WTC11 (cell line): ENCODE results near the gene BRD4. TPM values are rescaled to one million over a fixed set of nuclear protein-coding genes. Genes with fewer than 3 reads are reported as not detected.

ENCODE experiments used
- ATAC-seq: fragments of 200-7000 bp; cut with Tn5 transposase; 2 replicates; pipeline ENCODE4 v1.10.0; 2021; ENCODE audit warnings: mild to moderate bottlenecking, moderate library complexity
- CTCF ChIA-PET: fragments of 300-600 bp; sonication (Branson Sonifier 250); formaldehyde crosslinking; loops from one replicate; lab custom pipeline; 2021; ENCODE audit warnings: antibody characterized with exemption; lab: Charles Lee
- POLR2A ChIA-PET: fragments of 350-600 bp; sonication (Branson Sonifier 250); formaldehyde crosslinking; loops from one replicate; lab custom pipeline; 2021; ENCODE audit warnings: antibody characterized with exemption; lab: Charles Lee
- DNase-seq: peaks from one replicate; pipeline ENCODE4 v3.0.0; 2021; ENCODE audit warnings: low spot score
- H3K27ac Mint-ChIP-seq: 2 replicates; pipeline ENCODE4 v1.8.0; 2021; ENCODE audit warnings: mixed read lengths
- H3K27me3 Mint-ChIP-seq: 2 replicates; pipeline ENCODE4 v1.8.0; 2021; ENCODE audit warnings: low read depth, mild to moderate bottlenecking, moderate library complexity, mixed read lengths
- H3K36me3 Mint-ChIP-seq: 2 replicates; pipeline ENCODE4 v1.8.0; 2021; ENCODE audit warnings: mixed read lengths
- H3K4me1 Mint-ChIP-seq: 2 replicates; pipeline ENCODE4 v1.8.0; 2022; ENCODE audit warnings: mixed read lengths
- H3K4me3 Mint-ChIP-seq: 2 replicates; pipeline ENCODE4 v1.8.0; 2021; ENCODE audit warnings: mild to moderate bottlenecking, moderate library complexity, mixed read lengths
- H3K9me3 Mint-ChIP-seq: 2 replicates; pipeline ENCODE4 v1.8.0; 2021; ENCODE audit warnings: mixed read lengths
- CBFB ChIP-seq: sonication (generic); formaldehyde crosslinking; IDR thresholded peaks from 2 replicates; pipeline ENCODE4 v1.8.1; 2022; ENCODE audit warnings: mild to moderate bottlenecking, low read depth, missing genetic modification reagents
- ELF4 ChIP-seq: sonication (generic); formaldehyde crosslinking; IDR thresholded peaks from 2 replicates; pipeline ENCODE4 v1.8.1; 2022; ENCODE audit warnings: low read depth, mild to moderate bottlenecking, moderate library complexity, missing genetic modification reagents
- EMX1 ChIP-seq: fragments of 250-450 bp; sonication (Bioruptor Pico); IDR thresholded peaks from 2 replicates; pipeline ENCODE4 v1.8.0; 2021; ENCODE audit warnings: mild to moderate bottlenecking
- GRHL2 ChIP-seq: fragments of 250-450 bp; sonication (Bioruptor Pico); IDR thresholded peaks from 2 replicates; pipeline ENCODE4 v1.8.0; 2022; ENCODE audit warnings: mild to moderate bottlenecking, moderate library complexity; ENCODE audit not compliant: insufficient replicate concordance, severe bottlenecking
- GTF2I ChIP-seq: fragments of 250-450 bp; sonication (Bioruptor Pico); conservative IDR thresholded peaks from 2 replicates; pipeline ENCODE4 v1.4.0; 2021; ENCODE audit warnings: mild to moderate bottlenecking
- HMGA2 ChIP-seq: fragments of 250-450 bp; sonication (Bioruptor Pico); IDR thresholded peaks from 2 replicates; pipeline ENCODE4 v1.4.0; 2021; ENCODE audit warnings: mild to moderate bottlenecking, moderate library complexity
- JAZF1 ChIP-seq: fragments of 250-450 bp; sonication (Bioruptor Pico); IDR thresholded peaks from 2 replicates; pipeline ENCODE4 v1.9.0; 2021; ENCODE audit warnings: moderate library complexity, mild to moderate bottlenecking, inconsistent platforms
- JUN ChIP-seq: sonication (generic); formaldehyde crosslinking; IDR thresholded peaks from 2 replicates; pipeline ENCODE4 v1.8.0; 2023; ENCODE audit warnings: mild to moderate bottlenecking, missing genetic modification reagents
- NFATC4 ChIP-seq: fragments of 250-450 bp; sonication (Bioruptor Pico); IDR thresholded peaks from 2 replicates; pipeline ENCODE4 v1.9.0; 2021; ENCODE audit warnings: mild to moderate bottlenecking
- OVOL2 ChIP-seq: fragments of 250-450 bp; sonication (Bioruptor Pico); IDR thresholded peaks from 2 replicates; pipeline ENCODE4 v1.9.0; 2021; ENCODE audit warnings: mild to moderate bottlenecking, borderline replicate concordance
- RELA ChIP-seq: sonication (generic); formaldehyde crosslinking; IDR thresholded peaks from 2 replicates; pipeline ENCODE4 v1.8.1; 2022; ENCODE audit warnings: missing genetic modification reagents, mild to moderate bottlenecking, borderline replicate concordance
- SMAD4 ChIP-seq: sonication (generic); formaldehyde crosslinking; IDR thresholded peaks from 2 replicates; pipeline ENCODE4 v1.8.0; 2022; ENCODE audit warnings: mild to moderate bottlenecking, missing genetic modification reagents
- SOX15 ChIP-seq: fragments of 250-450 bp; sonication (Bioruptor Pico); IDR thresholded peaks from 2 replicates; pipeline ENCODE4 v1.9.0; 2021; ENCODE audit warnings: mild to moderate bottlenecking
- ZBTB21 ChIP-seq: sonication (generic); formaldehyde crosslinking; IDR thresholded peaks from 2 replicates; pipeline ENCODE4 v1.8.1; 2023; ENCODE audit warnings: mild to moderate bottlenecking, missing genetic modification reagents, borderline replicate concordance
- ZNF232 ChIP-seq: sonication (generic); formaldehyde crosslinking; IDR thresholded peaks from 2 replicates; pipeline ENCODE4 v1.8.0; 2022; ENCODE audit warnings: mild to moderate bottlenecking, missing genetic modification reagents
- ZNF263 ChIP-seq: sonication (generic); formaldehyde crosslinking; IDR thresholded peaks from 2 replicates; pipeline ENCODE4 v1.8.1; 2022; ENCODE audit warnings: low read depth, mild to moderate bottlenecking, moderate library complexity, missing genetic modification reagents
- total RNA-seq: library from RNA; stranded (reverse); gene quantifications from 3 replicates; pipeline ENCODE4 v1.2.3, GENCODE V29; 2021
- TF ChIP-seq, protein P1 (sequence below): fragments of 250-450 bp; sonication (Bioruptor Pico); conservative IDR thresholded peaks from 2 replicates; pipeline ENCODE4 v1.9.0; 2021; ENCODE audit warnings: mild to moderate bottlenecking
- TF ChIP-seq, protein P2 (sequence below): sonication (generic); formaldehyde crosslinking; IDR thresholded peaks from 2 replicates; pipeline ENCODE4 v1.8.1; 2023; ENCODE audit warnings: mild to moderate bottlenecking, missing genetic modification reagents, borderline replicate concordance
- TF ChIP-seq, protein P3 (sequence below): sonication (generic); formaldehyde crosslinking; conservative IDR thresholded peaks from 2 replicates; pipeline ENCODE4 v1.8.1; 2022; ENCODE audit warnings: mild to moderate bottlenecking, missing genetic modification reagents
- TF ChIP-seq, protein P4 (sequence below): fragments of 250-450 bp; sonication (Bioruptor Pico); IDR thresholded peaks from 2 replicates; pipeline ENCODE4 v2.1.2; 2022; ENCODE audit warnings: mild to moderate bottlenecking, moderate library complexity
- TF ChIP-seq, protein P5 (sequence below): sonication (generic); formaldehyde crosslinking; IDR thresholded peaks from 2 replicates; pipeline ENCODE4 v1.8.1; 2023; ENCODE audit warnings: mild to moderate bottlenecking, missing genetic modification reagents
- TF ChIP-seq, protein P6 (sequence below): sonication (generic); formaldehyde crosslinking; IDR thresholded peaks from 2 replicates; pipeline ENCODE4 v1.8.0; 2022; ENCODE audit warnings: mild to moderate bottlenecking, missing genetic modification reagents
- TF ChIP-seq, protein P7 (sequence below): fragments of 250-450 bp; sonication (Bioruptor Pico); IDR thresholded peaks from 2 replicates; pipeline ENCODE4 v1.9.0; 2021; ENCODE audit warnings: moderate library complexity, mild to moderate bottlenecking, inconsistent platforms, borderline replicate concordance

Gene BRD4
- total RNA-seq, 1 experiment from 2014 or later, result 128 TPM

DNA sequence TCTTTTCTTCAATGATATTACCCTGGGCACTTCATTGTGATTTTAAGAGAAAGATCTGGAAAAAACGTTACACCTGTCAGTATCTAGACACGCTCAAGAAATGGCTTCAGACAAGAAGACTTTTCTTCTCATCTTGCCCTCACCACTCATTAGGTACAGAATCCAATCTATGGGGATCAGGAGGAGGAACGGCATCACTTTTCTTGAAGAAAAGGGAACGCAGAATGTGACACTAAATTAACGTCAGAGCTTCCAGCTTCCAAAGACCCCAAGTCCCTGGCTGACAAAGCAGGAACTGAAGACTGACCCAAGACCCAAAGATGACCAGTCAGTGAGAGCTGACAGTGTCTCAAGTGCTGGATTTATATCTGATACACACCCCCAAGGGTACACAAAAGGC, 48.2 kb downstream of the BRD4 start (continued):
- TF ChIP-seq SMAD4 (CRISPR knock-in tag), result no peak
- TF ChIP-seq, protein P1, sequence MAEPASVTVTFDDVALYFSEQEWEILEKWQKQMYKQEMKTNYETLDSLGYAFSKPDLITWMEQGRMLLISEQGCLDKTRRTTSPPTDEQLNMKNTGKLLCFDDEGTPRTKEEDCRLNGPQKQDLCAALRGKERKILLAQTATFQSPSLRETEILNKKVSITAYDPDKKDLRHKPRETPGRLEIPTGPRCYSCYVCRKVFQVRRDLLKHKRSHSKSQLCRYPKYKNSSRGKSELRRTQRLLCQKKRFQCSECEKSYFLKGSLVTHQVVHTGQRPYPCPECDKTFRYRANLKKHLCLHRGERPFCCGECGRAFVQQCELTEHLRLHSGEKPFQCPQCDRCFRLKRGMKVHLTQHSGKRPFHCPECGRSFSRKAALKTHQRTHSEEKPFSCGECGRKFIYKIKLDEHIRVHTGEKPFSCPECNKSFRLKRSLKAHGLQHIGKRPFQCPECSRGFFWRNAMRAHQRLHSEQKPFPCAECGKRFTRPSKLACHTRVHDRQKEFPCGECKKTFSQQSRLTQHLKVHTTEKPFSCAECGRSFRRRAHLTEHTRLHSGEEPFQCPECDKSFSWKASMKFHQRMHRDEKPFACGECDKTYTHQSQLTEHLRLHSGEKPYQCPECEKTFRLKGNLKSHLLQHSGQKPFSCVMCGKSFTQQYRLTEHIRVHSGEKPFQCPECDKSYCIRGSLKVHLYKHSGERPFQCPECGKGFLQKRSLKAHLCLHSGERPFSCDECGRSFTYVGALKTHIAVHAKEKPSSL (CRISPR knock-in tag), result no peak
- TF ChIP-seq, protein P2, sequence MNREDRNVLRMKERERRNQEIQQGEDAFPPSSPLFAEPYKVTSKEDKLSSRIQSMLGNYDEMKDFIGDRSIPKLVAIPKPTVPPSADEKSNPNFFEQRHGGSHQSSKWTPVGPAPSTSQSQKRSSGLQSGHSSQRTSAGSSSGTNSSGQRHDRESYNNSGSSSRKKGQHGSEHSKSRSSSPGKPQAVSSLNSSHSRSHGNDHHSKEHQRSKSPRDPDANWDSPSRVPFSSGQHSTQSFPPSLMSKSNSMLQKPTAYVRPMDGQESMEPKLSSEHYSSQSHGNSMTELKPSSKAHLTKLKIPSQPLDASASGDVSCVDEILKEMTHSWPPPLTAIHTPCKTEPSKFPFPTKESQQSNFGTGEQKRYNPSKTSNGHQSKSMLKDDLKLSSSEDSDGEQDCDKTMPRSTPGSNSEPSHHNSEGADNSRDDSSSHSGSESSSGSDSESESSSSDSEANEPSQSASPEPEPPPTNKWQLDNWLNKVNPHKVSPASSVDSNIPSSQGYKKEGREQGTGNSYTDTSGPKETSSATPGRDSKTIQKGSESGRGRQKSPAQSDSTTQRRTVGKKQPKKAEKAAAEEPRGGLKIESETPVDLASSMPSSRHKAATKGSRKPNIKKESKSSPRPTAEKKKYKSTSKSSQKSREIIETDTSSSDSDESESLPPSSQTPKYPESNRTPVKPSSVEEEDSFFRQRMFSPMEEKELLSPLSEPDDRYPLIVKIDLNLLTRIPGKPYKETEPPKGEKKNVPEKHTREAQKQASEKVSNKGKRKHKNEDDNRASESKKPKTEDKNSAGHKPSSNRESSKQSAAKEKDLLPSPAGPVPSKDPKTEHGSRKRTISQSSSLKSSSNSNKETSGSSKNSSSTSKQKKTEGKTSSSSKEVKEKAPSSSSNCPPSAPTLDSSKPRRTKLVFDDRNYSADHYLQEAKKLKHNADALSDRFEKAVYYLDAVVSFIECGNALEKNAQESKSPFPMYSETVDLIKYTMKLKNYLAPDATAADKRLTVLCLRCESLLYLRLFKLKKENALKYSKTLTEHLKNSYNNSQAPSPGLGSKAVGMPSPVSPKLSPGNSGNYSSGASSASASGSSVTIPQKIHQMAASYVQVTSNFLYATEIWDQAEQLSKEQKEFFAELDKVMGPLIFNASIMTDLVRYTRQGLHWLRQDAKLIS, result no peak
- TF ChIP-seq SOX15 (CRISPR knock-in tag), result no peak
- TF ChIP-seq, protein P3, sequence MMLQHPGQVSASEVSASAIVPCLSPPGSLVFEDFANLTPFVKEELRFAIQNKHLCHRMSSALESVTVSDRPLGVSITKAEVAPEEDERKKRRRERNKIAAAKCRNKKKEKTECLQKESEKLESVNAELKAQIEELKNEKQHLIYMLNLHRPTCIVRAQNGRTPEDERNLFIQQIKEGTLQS (CRISPR knock-in tag), result no peak
- TF ChIP-seq, protein P4, sequence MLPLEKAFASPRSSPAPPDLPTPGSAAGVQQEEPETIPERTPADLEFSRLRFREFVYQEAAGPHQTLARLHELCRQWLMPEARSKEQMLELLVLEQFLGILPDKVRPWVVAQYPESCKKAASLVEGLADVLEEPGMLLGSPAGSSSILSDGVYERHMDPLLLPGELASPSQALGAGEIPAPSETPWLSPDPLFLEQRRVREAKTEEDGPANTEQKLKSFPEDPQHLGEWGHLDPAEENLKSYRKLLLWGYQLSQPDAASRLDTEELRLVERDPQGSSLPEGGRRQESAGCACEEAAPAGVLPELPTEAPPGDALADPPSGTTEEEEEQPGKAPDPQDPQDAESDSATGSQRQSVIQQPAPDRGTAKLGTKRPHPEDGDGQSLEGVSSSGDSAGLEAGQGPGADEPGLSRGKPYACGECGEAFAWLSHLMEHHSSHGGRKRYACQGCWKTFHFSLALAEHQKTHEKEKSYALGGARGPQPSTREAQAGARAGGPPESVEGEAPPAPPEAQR (CRISPR knock-in tag), result no peak
- TF ChIP-seq, protein P5, sequence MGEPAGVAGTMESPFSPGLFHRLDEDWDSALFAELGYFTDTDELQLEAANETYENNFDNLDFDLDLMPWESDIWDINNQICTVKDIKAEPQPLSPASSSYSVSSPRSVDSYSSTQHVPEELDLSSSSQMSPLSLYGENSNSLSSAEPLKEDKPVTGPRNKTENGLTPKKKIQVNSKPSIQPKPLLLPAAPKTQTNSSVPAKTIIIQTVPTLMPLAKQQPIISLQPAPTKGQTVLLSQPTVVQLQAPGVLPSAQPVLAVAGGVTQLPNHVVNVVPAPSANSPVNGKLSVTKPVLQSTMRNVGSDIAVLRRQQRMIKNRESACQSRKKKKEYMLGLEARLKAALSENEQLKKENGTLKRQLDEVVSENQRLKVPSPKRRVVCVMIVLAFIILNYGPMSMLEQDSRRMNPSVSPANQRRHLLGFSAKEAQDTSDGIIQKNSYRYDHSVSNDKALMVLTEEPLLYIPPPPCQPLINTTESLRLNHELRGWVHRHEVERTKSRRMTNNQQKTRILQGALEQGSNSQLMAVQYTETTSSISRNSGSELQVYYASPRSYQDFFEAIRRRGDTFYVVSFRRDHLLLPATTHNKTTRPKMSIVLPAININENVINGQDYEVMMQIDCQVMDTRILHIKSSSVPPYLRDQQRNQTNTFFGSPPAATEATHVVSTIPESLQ (CRISPR knock-in tag), result no peak

DNA sequence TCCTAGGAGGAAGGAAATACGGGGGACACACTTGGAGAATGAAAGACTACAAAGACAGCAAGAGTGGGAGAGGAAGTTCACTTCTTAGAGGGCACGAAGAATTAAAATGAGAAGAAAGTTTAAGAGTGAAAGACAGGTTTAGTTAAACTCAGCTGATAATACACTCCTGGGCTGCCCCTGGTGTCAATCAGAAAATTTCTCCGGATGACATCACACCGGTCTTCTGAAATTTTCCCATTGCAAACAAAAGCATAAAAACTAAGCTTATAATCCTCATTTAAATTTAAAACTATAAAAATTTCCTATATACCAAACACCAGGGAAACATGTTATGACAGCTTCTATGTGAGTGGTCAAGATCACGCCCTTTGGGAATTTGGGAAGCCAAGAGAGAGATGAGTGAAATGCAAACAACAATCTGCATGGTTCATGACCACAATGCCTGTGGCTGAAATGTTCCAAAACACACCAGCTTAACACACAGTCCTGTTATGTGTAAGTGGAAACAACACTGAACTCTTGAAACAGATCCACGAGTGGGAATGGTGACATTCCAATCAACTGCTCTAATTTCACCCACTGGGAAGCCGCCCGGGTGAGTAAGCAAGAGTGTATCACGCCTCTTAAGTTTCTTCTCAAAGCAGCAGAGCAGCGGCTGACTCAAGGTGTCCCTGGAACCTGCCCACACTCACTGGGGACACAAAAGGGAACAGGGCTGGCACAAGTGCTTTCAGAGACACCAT, 49.0 kb downstream of the BRD4 start:
- Mint-ChIP-seq H3K4me1 (peaks cover 90% of the 10 kb centered on the region), H3K9me3 (no peaks in the 10 kb centered on the region), H3K27me3 (no peaks in the 10 kb centered on the region), H3K27ac (peak overlapping the region; percentile 83), H3K4me3 (no peak overlapping the region), H3K36me3 (no peaks in the 10 kb centered on the region)
- ChIA-PET CTCF (interaction anchor here (0.6 to 1.4 kb wide), 2 partner anchors 96 to 509 kb away, joined by 3 to 4 read pairs; partner anchors contain the start of gene AKAP8), POLR2A (interaction anchor here (0.6 kb wide), 1 partner anchor 496 kb away, joined by 4 read pairs; no protein-coding TSS in a partner anchor)
- ATAC-seq (no peak), DNase-seq (no peak)
- TF ChIP-seq GRHL2 (CRISPR knock-in tag), result no peak
- TF ChIP-seq, protein P6, sequence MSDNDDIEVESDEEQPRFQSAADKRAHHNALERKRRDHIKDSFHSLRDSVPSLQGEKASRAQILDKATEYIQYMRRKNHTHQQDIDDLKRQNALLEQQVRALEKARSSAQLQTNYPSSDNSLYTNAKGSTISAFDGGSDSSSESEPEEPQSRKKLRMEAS (CRISPR knock-in tag), result no peak
- TF ChIP-seq, protein P7, sequence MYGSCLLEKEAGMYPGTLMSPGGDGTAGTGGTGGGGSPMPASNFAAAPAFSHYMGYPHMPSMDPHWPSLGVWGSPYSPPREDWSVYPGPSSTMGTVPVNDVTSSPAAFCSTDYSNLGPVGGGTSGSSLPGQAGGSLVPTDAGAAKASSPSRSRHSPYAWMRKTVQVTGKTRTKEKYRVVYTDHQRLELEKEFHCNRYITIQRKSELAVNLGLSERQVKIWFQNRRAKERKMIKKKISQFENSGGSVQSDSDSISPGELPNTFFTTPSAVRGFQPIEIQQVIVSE (CRISPR knock-in tag), result no peak
- no peak for TF ChIP-seq NFATC4
- TF ChIP-seq, protein P1 (CRISPR knock-in tag), result no peak
- no peak for TF ChIP-seq ZNF232 (CRISPR knock-in tag)
- TF ChIP-seq OVOL2 (CRISPR knock-in tag), result no peak
- no peak for TF ChIP-seq ZNF263 (CRISPR knock-in tag)
- TF ChIP-seq EMX1 (CRISPR knock-in tag), result no peak
- TF ChIP-seq JAZF1, result no peak
- TF ChIP-seq GTF2I (CRISPR knock-in tag), result no peak
- no peak for TF ChIP-seq RELA (CRISPR knock-in tag)
- no peak for TF ChIP-seq ZBTB21 (CRISPR knock-in tag)
- no peak for TF ChIP-seq JUN (CRISPR knock-in tag)
- TF ChIP-seq CBFB (CRISPR knock-in tag), result no peak
- no peak for TF ChIP-seq ELF4 (CRISPR knock-in tag)
- TF ChIP-seq HMGA2 (CRISPR knock-in tag), result no peak
